H1 (cell line): Measurements from ENCODE around the gene ZBTB49. TPM values are rescaled to one million over a fixed set of nuclear protein-coding genes. Genes with fewer than 3 reads are reported as not detected.

Experiments used
- EGR1 ChIP-seq: IDR thresholded peaks from 2 replicates; pipeline ENCODE4 v1.6.1; 2011; ENCODE audit warnings: low read depth, low read length, borderline replicate concordance
- polyA plus RNA-seq, 7 experiments: library from polyadenylated mRNA; depleted of rRNA in 3 of 7; stranded (reverse) in 5 of 7; unstranded in 2 of 7; fragments of >200 nt in 5 of 7; fragments of 200-250 nt in 2 of 7; gene quantifications; 1 replicate in 5 of 7; 2 replicates in 1 of 7; 4 replicates in 1 of 7; pipeline versions ENCODE4 v1.2.1 to v1.2.3, GENCODE V29; 2011 to 2013; ENCODE audit warnings: missing spikeins in 2 of 7, mixed read lengths in 2 of 7
- total RNA-seq: library from RNA; stranded (reverse); fragmentation: NEBNext Ultra II Directional; extraction: Animal tissue kit (Norgen Biotek cat#: 25700); gene quantifications from 2 replicates; pipeline ENCODE4 v1.2.1, GENCODE V29; 2021

The ZBTB49 gene
- total and polyA plus RNA-seq, 2 of the 8 experiments (the other 6 are each of a cell fraction or from before 2014, with no cell fraction given) = 4.2 to 6.8 TPM

DNA sequence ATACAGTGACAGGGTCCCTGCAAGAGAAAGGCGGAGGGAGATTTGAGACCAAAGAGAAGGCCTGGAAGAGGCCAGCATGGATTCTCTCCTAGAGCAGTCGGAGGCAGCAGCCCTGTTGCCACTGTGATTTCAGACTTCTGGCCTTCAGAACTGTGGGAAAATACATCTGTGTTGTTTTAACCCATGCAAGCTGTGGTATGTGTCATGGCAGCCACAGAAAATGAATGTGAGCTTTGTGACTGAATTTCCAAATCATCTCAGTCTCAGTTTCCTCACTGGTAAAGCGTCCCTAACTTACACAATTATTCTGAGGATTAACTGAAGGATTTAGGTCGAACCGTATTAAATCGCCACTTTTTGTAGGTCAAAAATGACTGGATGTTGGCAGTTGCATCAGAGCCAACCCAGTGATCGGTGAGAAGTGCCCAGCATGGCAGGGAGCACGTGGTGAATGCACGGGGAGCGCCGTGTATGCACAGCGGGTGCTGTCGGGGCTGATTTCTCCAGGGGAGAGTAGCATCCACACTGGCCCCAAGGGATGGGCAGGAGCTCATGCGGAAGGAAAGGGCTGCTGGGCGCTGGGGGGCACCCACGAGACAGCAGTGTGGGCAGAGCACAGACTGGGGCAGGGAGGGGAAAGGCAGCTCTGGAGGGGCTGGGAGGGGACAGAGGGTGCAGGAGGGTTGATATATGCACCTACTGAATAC is 73.1 kb downstream of the ZBTB49 start (continued):
- TF ChIP-seq EGR1 = no peak
